GM10847 (cell line): Measurements from ENCODE around the gene SELENOS.

Source experiments
- POLR2A ChIP-seq: IDR thresholded peaks from 2 replicates; pipeline ENCODE4 v1.6.1; 2011; ENCODE audit not compliant: insufficient read length; ENCODE audit errors: extremely low read depth

SELENOS gene

GRCh38 chr15:101239724-101240136 is 37.6 kb downstream of the SELENOS start:
- TF ChIP-seq POLR2A: no peak

GRCh38 chr15:101237251-101237650 is 40.0 kb downstream of the SELENOS start:
- no peak for TF ChIP-seq POLR2A

- TF ChIP-seq POLR2A: no peak
These were observed 43.5 kb downstream of the SELENOS start for GRCh38 chr15:101233651-101234280.

- TF ChIP-seq POLR2A: no peak
These were observed 44.6 kb downstream of the SELENOS start for GRCh38 chr15:101232677-101233076.

- TF ChIP-seq POLR2A: no peak
These were observed 49.0 kb downstream of the SELENOS start for GRCh38 chr15:101228313-101228712.

- no peak for TF ChIP-seq POLR2A
These were observed 51.6 kb downstream of the SELENOS start for GRCh38 chr15:101225658-101226057.
